Activated CD4-positive, alpha-beta T cell treated with anti-CD3 and anti-CD28 coated beads, Interleukin-2, amount 10 ng/mL, durations not matched to agents 7 days and 5 days (primary cell): ENCODE results near the gene CORO1A. TPM values are rescaled to one million over a fixed set of nuclear protein-coding genes. Genes with fewer than 3 reads are reported as not detected.
A peak's percentile ranks its signal among the peaks of the same experiment; 100 is the strongest.
"Not testable (repeated sequence)": the region's sequence is repeated elsewhere in the genome, so short reads cannot be mapped to it uniquely, and the experiment has no call there.

Experiments
- CTCF ChIA-PET: fragments of 350-600 bp; sonication (Branson Sonifier 250); formaldehyde crosslinking; loops from one replicate; lab custom pipeline; 2021; ENCODE audit warnings: antibody characterized with exemption; lab: Charles Lee
- POLR2A ChIA-PET: fragments of 350-600 bp; sonication (Branson Sonifier 250); formaldehyde crosslinking; loops from one replicate; lab custom pipeline; 2021; ENCODE audit warnings: antibody characterized with exemption; lab: Charles Lee
- DNase-seq: peaks from one replicate; pipeline ENCODE4 v3.0.0-alpha.2; 2020
- H3K27ac Mint-ChIP-seq: one replicate; pipeline ENCODE4 v1.8.0; 2021; ENCODE audit warnings: mild to moderate bottlenecking, moderate library complexity, mixed read lengths
- H3K27me3 Mint-ChIP-seq: one replicate; pipeline ENCODE4 v1.8.0; 2021; ENCODE audit warnings: mixed read lengths
- H3K36me3 Mint-ChIP-seq: one replicate; pipeline ENCODE4 v1.8.0; 2021; ENCODE audit warnings: low read depth, mixed read lengths
- H3K4me1 Mint-ChIP-seq: one replicate; pipeline ENCODE4 v1.8.0; 2021; ENCODE audit warnings: mixed read lengths
- H3K4me3 Mint-ChIP-seq: one replicate; pipeline ENCODE4 v1.8.0; 2021; ENCODE audit warnings: mild to moderate bottlenecking, moderate library complexity, mixed read lengths
- H3K9me3 Mint-ChIP-seq: one replicate; pipeline ENCODE4 v1.8.0; 2021; ENCODE audit warnings: mixed read lengths
- total RNA-seq, 2 experiments: library from RNA; stranded (reverse); gene quantifications; one replicate each; pipeline ENCODE4 v1.2.3, GENCODE V29; 2021

CORO1A gene
- total RNA-seq, 2 experiments from 2014 or later, result 1,809 to 1,847 TPM

DNA sequence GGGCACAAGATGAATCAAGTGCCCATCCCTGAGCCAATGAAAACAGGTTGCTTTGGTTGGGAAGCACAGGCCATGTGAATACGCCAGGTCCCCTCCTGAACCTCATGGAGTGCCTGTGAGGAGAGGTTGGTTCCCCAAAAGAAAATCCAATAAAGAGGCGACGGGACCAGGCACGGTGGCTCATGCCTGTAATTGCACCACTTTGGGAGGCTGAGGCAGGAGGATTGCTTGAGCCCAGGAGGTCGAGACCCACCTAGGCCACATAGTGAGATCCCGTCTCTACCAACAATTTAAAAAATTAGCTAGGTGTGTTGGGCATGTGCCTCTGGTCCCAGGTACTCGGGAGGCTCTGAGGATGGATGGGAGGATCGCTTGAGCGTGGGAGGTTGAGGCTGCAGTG is 3.5 kb upstream of the CORO1A start:
- CTCF ChIA-PET, result interaction anchor here (0.6 to 2.6 kb wide), 6 partner anchors 19 to 449 kb away, joined by 3 to 9 read pairs (median 4); partner anchors contain the start of gene TBX6
- Mint-ChIP-seq H3K27ac (peak overlapping the region; percentile 73), H3K4me3 (no peak overlapping the region), H3K4me1 (peaks cover 10% of the 10 kb centered on the region), H3K27me3 (no peaks in the 10 kb centered on the region), H3K9me3 (no peaks in the 10 kb centered on the region), H3K36me3 (peaks cover 11% of the 10 kb centered on the region)
- no peak for DNase-seq
- POLR2A ChIA-PET, result no interaction called here

GRCh38 chr16:30180741-30181140 is 2.7 kb upstream of the CORO1A start:
- Mint-ChIP-seq H3K4me3 (no peak overlapping the region), H3K27me3 (no peaks in the 10 kb centered on the region), H3K36me3 (peaks cover 20% of the 10 kb centered on the region), H3K27ac (no peak overlapping the region), H3K9me3 (no peaks in the 10 kb centered on the region), H3K4me1 (peaks cover 10% of the 10 kb centered on the region)
- CTCF ChIA-PET, result interaction anchor here (2.6 kb wide), 1 partner anchor 88 kb away, joined by 9 read pairs; the partner anchor contains the start of gene TBX6
- POLR2A ChIA-PET, result no interaction called here
- DNase-seq, result no peak

GRCh38 chr16:30184096-30184890 is 891 bp downstream of the CORO1A start:
- Mint-ChIP-seq H3K36me3 (peaks cover 44% of the 10 kb centered on the region), H3K9me3 (no peaks in the 10 kb centered on the region), H3K4me3 (peak overlapping the region; percentile 99), H3K4me1 (peaks cover 25% of the 10 kb centered on the region), H3K27ac (peak overlapping the region; percentile 97), H3K27me3 (no peaks in the 10 kb centered on the region)
- ChIA-PET POLR2A (no interaction called here), CTCF (interaction anchor here (0.6 to 3.5 kb wide), 3 partner anchors 42 to 711 kb away, joined by 3 to 28 read pairs (median 4); partner anchors contain the start of gene TBX6)
- peak; percentile 93 for DNase-seq

- POLR2A ChIA-PET, result interaction anchor here (1.0 to 1.5 kb wide), 4 partner anchors 45 to 287 kb away, joined by 4 to 5 read pairs (median 4); partner anchors contain the start of gene TBX6
- H3K36me3 Mint-ChIP-seq, result peaks cover 44% of the 10 kb centered on the region
- no peaks in the 10 kb centered on the region for H3K27me3 Mint-ChIP-seq
- H3K4me1 Mint-ChIP-seq, result peaks cover 25% of the 10 kb centered on the region
- H3K9me3 Mint-ChIP-seq, result no peaks in the 10 kb centered on the region
- peak overlapping the region; percentile 99 for H3K4me3 Mint-ChIP-seq
- no peak for DNase-seq
- CTCF ChIA-PET, result interaction anchor here (0.8 to 3.5 kb wide), 7 partner anchors 13 to 472 kb away, joined by 3 to 28 read pairs (median 4); partner anchors contain the start of genes GDPD3 and TBX6
- H3K27ac Mint-ChIP-seq, result peak overlapping the region; percentile 97
Measured at GRCh38 chr16:30184891-30185682, 1.7 kb downstream of the CORO1A start.

GRCh38 chr16:30185683-30186421 is 2.5 kb downstream of the CORO1A start:
- H3K36me3 Mint-ChIP-seq, result peaks cover 44% of the 10 kb centered on the region
- H3K9me3 Mint-ChIP-seq, result no peaks in the 10 kb centered on the region
- CTCF ChIA-PET, result interaction anchor here (0.6 to 3.5 kb wide), 9 partner anchors 14 to 471 kb away, joined by 3 to 28 read pairs (median 4); partner anchors contain the start of genes GDPD3 and TBX6
- H3K4me1 Mint-ChIP-seq, result peaks cover 25% of the 10 kb centered on the region
- H3K27me3 Mint-ChIP-seq, result no peaks in the 10 kb centered on the region
- peak; percentile 93 for DNase-seq
- H3K27ac Mint-ChIP-seq, result peak overlapping the region; percentile 97
- peak overlapping the region; percentile 99 for H3K4me3 Mint-ChIP-seq
- POLR2A ChIA-PET, result interaction anchor here (0.8 to 1.5 kb wide), 5 partner anchors 11 to 286 kb away, joined by 3 to 5 read pairs (median 4); partner anchors contain the start of gene TBX6

DNA sequence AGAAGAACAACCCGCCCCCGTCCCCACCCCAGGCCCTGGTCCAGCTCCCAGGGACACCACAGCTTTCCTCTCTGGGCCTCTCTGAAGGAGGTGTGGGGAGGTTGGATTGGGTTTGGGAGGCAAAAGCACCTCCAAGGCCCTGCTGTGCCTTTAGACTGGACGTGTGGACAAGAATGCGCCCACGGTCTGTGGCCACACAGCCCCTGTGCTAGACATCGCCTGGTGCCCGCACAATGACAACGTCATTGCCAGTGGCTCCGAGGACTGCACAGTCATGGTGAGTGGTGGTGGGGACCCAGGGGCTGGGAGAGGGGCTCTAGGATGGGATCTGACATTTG is 3.0 kb downstream of the CORO1A start:
- peak overlapping the region; percentile 99 for H3K4me3 Mint-ChIP-seq
- CTCF ChIA-PET, result interaction anchor here (0.6 to 3.5 kb wide), 10 partner anchors 14 to 471 kb away, joined by 3 to 28 read pairs (median 4); partner anchors contain the start of genes GDPD3 and TBX6
- H3K4me1 Mint-ChIP-seq, result peaks cover 23% of the 10 kb centered on the region
- no peaks in the 10 kb centered on the region for H3K9me3 Mint-ChIP-seq
- H3K36me3 Mint-ChIP-seq, result peaks cover 44% of the 10 kb centered on the region
- H3K27ac Mint-ChIP-seq, result peak overlapping the region; percentile 97
- POLR2A ChIA-PET, result interaction anchor here (0.8 to 1.5 kb wide), 4 partner anchors 12 to 285 kb away, joined by 3 to 5 read pairs (median 4); partner anchors contain the start of gene TBX6
- H3K27me3 Mint-ChIP-seq, result no peaks in the 10 kb centered on the region
- DNase-seq, result no peak

DNA sequence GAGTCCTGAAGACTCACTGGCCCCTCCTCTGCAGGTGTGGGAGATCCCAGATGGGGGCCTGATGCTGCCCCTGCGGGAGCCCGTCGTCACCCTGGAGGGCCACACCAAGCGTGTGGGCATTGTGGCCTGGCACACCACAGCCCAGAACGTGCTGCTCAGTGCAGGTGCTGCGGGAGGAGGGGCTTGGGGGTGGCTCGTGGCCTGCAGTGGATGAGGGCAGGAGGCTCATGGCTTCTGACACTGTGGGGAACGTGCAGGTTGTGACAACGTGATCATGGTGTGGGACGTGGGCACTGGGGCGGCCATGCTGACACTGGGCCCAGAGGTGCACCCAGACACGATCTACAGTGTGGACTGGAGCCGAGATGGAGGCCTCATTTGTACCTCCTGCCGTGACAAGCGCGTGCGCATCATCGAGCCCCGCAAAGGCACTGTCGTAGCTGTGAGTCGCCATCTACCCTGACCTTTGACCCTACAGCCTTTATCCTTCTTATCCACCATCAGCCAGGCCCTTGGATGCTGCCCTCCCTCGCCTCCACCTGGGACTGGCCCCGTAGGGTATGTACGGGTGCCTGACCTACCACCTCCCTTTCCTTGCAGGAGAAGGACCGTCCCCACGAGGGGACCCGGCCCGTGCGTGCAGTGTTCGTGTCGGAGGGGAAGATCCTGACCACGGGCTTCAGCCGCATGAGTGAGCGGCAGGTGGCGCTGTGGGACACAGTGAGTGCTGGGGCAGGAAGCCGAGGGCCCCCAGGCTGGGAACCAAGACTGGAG is 3.6 kb downstream of the CORO1A start:
- Mint-ChIP-seq H3K4me1 (peaks cover 21% of the 10 kb centered on the region), H3K4me3 (peak overlapping the region; percentile 99), H3K27me3 (no peaks in the 10 kb centered on the region), H3K36me3 (peaks cover 44% of the 10 kb centered on the region), H3K9me3 (no peaks in the 10 kb centered on the region), H3K27ac (peak overlapping the region; percentile 97)
- CTCF ChIA-PET, result interaction anchor here (1.1 to 2.3 kb wide), 3 partner anchors 62 to 223 kb away, joined by 3 to 6 read pairs (median 3); partner anchors contain the start of gene TBX6
- POLR2A ChIA-PET, result interaction anchor here (1.5 kb wide), 1 partner anchor 44 kb away, joined by 4 read pairs; no protein-coding TSS in a partner anchor
- DNase-seq, result peak; percentile 91

- H3K27ac Mint-ChIP-seq, result peak overlapping the region; percentile 97
- H3K36me3 Mint-ChIP-seq, result peaks cover 44% of the 10 kb centered on the region
- peaks cover 15% of the 10 kb centered on the region for H3K4me1 Mint-ChIP-seq
- H3K27me3 Mint-ChIP-seq, result no peaks in the 10 kb centered on the region
- no peaks in the 10 kb centered on the region for H3K9me3 Mint-ChIP-seq
- ChIA-PET POLR2A (interaction anchor here (1.5 kb wide), 1 partner anchor 44 kb away, joined by 4 read pairs; no protein-coding TSS in a partner anchor), CTCF (interaction anchor here (1.1 to 2.3 kb wide), 3 partner anchors 62 to 222 kb away, joined by 3 to 6 read pairs (median 3); partner anchors contain the start of gene TBX6)
- H3K4me3 Mint-ChIP-seq, result peak overlapping the region; percentile 99
- DNase-seq, result no peak
Measured at GRCh38 chr16:30187556-30187865, 4.1 kb downstream of the CORO1A start.

DNA sequence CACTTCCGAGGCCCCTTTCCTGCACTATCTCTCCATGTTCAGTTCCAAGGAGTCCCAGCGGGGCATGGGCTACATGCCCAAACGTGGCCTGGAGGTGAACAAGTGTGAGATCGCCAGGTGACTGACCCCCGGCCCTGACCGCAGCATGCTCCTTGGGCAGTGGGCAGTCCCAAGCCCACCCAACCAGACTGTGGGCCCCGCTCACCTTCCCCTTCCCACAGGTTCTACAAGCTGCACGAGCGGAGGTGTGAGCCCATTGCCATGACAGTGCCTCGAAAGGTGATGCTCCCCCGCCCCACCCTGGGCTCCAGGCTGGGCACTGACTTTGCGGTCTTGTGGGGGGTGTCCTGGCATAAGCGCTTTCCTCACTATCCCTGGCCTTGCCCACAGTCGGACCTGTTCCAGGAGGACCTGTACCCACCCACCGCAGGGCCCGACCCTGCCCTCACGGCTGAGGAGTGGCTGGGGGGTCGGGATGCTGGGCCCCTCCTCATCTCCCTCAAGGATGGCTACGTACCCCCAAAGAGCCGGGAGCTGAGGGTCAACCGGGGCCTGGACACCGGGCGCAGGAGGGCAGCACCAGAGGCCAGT is 4.7 kb downstream of the CORO1A start:
- ChIA-PET CTCF (interaction anchor here (1.1 to 2.3 kb wide), 3 partner anchors 63 to 222 kb away, joined by 3 to 6 read pairs (median 3); partner anchors contain the start of gene TBX6), POLR2A (interaction anchor here (1.5 kb wide), 1 partner anchor 45 kb away, joined by 4 read pairs; no protein-coding TSS in a partner anchor)
- Mint-ChIP-seq H3K27ac (peak overlapping the region; percentile 60), H3K4me1 (peaks cover 15% of the 10 kb centered on the region), H3K27me3 (no peaks in the 10 kb centered on the region), H3K9me3 (no peaks in the 10 kb centered on the region), H3K36me3 (peaks cover 44% of the 10 kb centered on the region), H3K4me3 (peak overlapping the region; percentile 99)
- DNase-seq, result no peak

DNA sequence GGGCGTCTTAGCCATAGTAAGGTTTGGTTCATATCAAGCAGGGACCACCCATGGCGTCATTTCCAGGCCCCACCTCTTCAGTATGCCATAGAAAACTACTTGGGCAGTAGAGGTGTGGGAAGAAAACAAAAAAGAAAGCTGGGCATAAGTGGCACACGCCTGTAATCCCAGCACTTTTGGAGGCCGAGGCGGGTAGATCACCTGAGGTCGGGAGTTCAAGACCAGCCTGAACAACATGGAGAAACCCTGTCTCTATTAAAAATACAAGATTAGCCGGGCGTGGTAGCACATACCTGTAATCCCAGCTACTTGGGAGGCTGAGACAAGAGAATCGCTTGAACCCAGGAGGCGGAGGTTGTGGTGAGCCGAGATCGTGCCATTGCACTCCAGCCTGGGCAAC is 7.8 kb downstream of the CORO1A start:
- H3K9me3 Mint-ChIP-seq, H3K4me3 Mint-ChIP-seq, POLR2A ChIA-PET, DNase-seq, CTCF ChIA-PET, H3K27me3 Mint-ChIP-seq, H3K27ac Mint-ChIP-seq: not testable (repeated sequence)
- Mint-ChIP-seq H3K36me3 (peaks cover 20% of the 10 kb centered on the region), H3K4me1 (peaks cover 15% of the 10 kb centered on the region)

DNA sequence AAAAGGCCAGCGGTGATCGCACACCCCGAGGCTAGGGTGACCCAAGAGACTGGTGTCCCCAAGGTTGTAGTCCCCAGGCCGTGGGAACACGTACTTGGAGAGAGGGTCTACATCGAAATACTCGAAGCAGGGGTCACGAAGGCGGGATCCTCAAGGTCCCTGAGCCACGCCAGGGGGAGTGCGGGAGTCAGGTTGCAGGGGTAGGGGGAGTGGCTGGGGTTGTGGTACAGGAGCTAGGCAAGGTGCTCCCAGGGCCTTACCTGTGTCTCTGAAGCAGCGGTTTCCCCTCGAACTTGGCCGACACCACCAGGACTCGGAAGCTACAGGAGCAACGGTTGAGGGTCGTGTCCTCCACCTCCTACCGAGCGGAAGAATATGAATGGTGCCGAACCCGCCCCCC is 9.7 kb downstream of the CORO1A start:
- H3K9me3 Mint-ChIP-seq, CTCF ChIA-PET, H3K27ac Mint-ChIP-seq, POLR2A ChIA-PET, H3K4me3 Mint-ChIP-seq, H3K27me3 Mint-ChIP-seq, H3K4me1 Mint-ChIP-seq, H3K36me3 Mint-ChIP-seq, DNase-seq: not testable (repeated sequence)
